NCI-H187 (cell line): ENCODE results near the gene ZBTB34.

Experiments
- DNase-seq, 2 experiments: peaks; one replicate each; lab custom pipeline; 2025; lab: John Stamatoyannopoulos, UW

The ZBTB34 gene

DNA sequence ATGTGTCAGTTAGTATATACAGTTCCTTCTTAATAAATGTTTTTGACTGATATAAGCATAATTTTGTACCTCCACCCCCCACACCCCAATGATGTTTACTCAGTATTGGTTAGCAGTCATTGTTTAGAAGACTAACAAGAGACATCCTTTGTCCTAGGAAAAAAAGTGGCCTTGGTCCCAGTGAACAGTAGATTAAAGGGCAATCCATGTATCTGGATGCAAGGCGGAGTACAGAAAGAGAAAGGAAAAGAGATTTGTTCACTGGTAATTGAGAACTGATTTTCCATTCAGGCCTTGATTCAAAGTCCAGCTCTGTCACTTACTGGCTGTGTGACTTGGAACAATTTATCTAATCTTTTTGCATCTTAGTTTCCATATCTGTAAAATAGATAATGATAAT, 58.8 kb downstream of the ZBTB34 start:
- DNase-seq = no peak

DNA sequence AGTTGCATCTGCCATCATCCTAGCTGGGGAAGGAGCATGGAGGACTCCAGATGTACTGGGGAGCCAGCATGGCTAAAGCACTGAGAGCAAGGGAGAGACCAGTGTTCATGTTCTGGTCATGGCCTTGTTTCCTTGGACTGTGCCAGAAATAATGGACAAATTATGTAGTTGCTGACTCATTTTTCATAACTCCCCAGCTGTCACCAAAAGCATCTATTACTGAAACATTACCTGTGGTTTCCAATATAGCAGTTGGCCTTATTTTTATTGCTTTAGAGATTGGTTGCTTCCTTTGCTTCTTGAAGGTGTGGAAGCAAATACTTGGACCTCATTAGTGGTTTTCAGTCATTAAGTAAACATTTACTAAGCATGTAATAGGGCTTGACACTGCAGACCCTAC, 65.4 kb downstream of the ZBTB34 start:
- DNase-seq = no peak

DNA sequence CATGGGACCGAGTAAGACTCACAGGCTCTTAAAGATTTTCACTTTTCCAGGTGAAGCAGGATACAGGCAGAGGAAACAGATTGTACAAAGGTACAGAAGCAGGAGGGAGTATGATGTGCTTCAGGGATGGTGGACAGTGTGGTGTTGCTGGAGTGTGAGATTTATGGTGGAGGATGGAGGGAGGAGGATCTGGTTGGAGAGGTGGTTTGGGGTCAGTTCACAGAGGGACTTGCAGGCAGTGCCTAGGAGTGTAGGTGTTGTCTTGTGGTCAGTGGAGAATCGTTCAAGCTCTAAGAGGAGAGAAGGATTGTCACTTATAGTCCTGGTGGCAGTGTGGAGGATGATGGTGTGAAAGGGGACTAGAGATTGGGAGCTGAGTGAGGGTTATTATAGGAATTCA, 65.9 kb downstream of the ZBTB34 start:
- no peak for DNase-seq

DNA sequence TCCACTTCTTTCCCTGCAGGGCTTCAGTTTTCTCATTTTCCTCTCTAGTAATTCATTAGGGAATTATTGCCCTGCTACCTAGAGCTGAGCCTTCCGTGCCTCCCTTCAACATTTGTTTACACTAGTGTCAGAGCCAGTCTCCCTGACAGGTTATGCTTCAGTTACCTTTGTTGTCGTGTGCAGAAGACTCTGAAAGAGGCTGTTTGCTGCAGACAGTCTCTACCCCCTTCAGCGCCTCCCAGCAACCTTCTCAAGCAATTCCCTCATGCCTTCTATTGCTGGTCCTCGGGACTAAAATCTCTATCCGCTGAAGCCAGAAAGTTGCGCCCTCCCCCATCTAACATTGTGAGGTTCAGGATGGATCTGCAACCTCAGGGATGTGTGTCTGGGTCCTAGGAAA, 67.0 kb downstream of the ZBTB34 start:
- DNase-seq = peak; percentile 27 to 60

DNA sequence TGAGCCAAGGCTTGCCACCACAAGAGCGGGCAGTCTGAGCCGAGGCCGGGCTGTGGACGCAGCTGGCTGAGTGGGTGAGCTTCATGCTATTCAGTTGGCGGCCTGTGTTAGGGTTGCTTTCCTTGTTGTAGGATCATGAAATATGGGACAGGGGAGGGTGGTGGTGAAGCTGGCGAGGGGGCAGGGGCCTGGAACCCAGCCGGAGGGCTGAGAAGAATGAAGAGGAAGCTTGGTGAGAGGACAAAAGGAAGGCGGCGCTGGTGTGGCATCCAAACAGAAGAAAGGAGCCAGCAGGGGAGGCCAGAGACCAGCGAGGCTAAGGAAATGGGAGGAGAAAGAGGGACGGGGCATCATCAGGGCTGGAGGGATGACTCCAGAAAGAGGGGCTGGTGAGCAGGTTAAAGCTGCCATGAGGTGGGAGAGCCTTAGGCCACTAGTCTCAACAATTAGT, 72.5 kb downstream of the ZBTB34 start:
- no peak for DNase-seq

DNA sequence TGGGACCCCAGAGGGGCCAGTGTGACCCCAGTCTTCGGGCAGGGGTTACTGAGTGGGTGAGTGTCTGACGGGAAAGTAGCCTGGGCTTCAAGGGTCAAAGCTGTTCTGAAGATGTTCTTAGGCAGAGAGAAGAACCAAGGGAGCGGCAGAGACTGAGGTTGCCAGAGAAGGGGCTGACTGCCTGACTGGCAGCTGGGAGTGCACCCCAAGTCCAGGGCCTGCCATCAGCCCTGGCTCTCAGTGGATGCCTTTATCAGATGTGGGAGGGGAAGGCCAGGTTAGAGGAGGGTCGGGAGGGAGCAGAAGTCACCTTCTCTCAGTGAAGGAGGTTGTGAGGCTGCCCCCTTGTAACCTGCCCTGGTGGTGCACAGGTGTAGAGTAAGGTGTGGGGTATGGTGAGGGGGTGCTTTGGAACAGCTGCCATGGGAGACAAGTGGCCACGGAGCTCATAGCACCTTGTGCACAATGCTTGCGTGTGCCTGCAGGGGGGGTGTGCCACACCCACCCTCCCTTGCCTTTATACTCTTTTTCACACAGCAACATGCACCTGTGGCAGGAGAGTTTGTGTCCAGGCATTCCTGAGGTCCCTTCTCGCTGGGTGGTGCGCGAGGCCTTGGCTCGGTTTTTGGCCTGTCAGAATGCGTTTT, 73.0 kb downstream of the ZBTB34 start:
- DNase-seq = no peak

DNA sequence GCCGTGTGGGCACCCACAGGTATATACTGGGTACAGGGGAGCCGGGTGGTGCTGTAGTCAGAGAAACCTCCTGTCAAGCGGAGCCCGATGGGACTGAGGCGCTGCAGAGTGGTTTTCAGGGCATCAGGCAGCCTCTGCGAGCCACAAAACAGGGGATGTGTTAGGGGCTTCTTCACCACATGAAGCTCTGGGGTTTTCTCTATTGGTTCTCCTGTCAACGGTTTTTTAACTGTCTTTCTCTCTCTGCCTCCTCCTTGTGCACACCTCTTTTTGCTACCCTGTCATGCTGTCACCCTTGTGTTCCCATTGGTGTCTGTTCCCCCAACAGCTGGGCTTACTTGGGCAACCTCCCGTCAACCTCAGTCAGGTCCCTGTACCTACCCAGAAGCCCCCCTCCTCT, 74.0 kb downstream of the ZBTB34 start:
- DNase-seq = no peak
